ENCODE results near the gene TFR2. TPM values are rescaled to one million over a fixed set of nuclear protein-coding genes. Genes with fewer than 3 reads are reported as not detected.

TFR2 gene
- total RNA-seq, 1 donor from 2014 or later: 1.4 TPM

- DNase-seq: no peak
Measured at GRCh38 chr7:100585511-100586265, 55.7 kb downstream of the TFR2 start, which contains the start of gene LRCH4. Gene LRCH4, minus strand, starts transcription at chr7:100586129. Its CDS starts 29 bp downstream, at chr7:100586100.

DNA sequence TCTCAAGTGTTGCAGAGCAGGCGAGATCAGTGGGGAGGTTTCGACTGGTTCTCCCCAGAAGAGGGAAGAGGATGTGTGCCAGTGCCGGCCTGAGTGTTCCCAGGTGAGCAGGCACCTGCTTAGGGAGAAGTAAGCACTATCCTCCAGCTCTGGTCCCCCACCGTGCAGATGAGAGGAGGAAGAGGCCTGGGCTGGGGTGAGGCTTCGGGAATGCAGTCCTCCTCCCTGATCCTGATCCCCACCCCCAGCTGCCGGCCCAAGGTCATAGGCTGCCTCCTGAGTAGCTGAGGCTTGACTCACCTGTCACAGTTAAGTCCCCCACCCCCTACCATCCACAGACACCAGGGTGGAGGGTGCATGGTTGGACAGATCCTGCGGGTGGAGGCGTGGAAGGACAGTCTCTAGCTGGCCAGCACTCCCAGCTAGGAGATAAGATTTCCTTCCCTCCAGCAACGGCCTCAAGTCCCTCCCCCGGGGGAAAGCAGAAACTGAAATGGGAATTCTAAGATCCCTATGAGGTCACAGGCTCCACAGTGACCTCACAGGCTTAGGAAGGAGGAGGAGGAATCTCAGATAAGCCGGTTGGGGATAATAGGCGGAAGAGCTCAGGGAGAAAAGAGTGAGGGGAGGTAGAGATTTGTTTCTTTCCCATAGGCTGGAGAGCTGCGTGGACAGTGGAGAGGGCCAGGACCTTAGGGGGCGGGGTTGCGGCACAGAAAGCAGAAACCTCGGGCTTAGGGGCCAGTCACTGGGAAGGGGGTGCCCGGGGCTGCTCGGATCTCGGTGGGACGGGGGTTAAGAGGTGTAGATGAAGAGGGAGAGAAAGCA lies 56.5 kb downstream of the TFR2 start:
- no peak for DNase-seq

DNA sequence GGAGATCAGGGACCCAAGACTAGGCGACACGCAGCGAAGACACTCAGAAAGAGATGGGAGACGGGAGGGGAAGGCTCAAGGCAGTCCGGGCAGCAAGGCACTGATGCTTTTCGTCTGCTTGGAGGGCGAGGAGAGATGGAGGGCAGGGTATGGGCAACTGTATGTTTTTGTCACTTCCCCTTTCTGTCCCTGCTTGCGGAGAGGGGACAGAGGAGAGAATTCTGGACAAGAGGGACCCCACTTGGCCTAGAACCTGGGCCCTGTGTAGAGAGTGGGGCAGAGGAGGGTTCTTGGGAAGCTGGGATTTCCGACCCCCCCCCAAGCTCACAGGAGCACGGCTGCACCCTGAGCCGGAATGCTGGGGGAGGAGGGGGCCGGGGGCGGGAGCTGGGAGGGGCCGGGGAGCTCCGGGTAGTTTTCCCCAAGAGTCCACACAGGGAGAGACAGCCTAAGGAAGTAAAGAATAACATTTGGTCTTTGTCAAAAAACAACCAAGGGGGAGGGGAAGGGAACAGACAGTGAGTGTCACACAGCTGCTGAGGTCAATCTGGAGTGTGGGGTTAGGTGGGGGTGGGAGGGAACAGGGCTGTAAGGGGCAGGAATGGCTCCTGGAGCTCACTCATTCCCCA lies 57.2 kb downstream of the TFR2 start:
- peak; percentile 20 for DNase-seq

DNA sequence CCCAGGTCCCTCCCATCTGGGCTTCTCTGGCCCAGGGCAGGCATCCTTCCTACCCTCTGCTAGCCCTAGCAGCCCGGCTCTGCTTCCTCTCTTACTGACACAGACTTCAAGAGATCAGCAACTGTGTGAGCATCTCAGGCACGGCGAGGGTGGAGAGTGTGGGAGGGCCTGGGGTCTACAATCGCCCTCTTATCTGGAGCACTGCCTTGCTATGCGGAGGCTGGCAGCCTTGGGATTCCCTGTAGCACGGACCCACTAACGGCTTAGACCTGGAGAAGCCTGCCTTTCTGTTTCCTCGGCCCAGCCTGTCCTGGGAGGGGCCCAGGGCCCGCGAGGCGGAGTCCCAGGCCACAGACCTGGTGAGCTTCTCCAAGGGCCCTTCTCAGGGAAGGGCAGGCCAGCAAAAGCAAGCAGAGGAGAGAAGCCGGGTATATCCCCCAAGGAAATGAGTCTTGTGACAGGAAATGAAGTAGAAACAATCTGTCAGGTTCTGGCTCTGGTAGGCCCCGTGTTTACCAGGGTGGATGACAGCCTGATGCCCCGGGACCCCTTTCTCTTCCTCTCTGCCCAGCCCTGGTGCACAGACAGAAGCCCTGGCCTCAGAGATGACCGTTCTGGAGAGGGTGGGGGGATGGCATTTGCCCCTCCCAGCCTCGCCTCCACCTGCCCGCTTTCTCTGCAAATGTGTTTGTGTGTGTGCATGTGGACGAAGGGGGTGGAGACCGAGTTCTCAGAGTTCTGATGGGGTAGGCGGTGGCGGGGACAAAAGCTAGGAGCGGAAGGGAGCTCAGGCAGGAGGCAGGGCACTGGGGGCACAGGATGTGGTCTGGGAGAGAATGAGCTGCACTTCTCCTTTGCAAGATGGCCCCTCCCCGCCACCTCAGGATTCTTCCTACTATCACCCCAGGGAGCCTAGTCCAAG lies 58.0 kb downstream of the TFR2 start:
- DNase-seq: no peak

DNA sequence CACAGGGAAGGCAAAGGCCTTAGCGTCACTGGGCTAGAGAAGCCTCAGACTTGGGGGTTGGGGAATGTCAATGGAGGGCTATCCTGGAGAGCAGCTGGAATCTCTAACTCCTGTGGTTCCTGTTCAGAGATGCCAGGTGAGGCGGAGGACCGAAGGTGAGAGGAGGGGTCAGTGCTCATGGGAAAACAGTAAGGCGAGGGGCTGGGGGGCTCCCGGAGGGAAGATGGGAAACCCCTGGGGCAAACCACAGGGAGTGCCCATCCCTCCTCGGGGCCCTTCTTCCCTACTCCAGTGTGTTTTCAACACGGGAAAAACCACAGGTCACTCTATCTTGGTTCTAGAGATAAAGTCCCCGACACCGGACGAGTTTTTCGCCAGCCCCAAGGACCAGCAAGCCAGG lies 58.7 kb downstream of the TFR2 start:
- no peak for DNase-seq

- no peak for DNase-seq
Measured at GRCh38 chr7:100582041-100582579, 59.2 kb downstream of the TFR2 start.

- DNase-seq: no peak
Measured at GRCh38 chr7:100580466-100581283, 60.7 kb downstream of the TFR2 start.

DNA sequence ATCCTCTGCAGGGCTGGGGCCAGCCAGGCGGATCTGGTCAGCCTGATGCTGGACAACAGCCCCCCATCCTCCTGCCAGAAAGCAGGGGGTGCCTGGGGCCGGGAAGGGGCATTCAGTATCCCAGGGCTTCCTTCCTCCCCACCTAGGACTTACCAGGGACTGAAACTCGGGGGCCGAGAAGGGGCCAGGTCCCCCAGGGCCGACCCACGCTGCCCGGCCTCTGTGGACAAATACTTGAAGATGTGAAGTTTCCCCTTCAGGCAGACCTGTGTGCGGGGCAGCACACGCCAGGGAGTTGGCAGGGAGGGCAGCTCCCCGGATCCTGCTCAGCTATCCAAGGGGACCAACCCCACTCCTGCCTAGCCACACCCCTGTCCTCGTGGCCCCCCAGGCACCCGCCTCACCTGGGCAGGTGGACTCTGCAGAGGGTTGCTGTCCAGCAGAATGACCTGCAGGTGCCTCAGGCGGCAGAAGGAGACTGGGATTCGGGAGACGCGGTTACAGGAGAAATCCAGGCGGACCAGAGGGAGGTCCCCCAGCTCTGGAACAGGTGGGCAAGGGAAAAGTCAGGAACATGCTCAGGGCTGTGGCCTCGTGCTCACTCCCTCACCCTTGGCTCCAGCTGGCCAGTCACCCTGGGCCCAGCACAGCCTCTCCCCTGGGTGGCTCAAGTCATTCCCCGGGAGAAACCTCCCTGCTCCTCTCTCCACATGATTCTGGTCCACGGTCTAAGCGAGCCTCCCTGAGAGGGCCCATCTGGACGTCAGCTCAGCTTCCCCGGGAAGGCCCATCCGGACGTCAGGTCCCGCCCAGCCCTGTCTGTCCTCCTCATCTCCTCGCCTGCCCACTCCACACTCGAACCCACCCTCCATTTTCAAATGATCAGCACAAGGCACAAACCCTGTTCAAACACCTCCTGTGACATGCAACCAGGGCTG lies 62.8 kb downstream of the TFR2 start:
- no peak for DNase-seq

- no peak for DNase-seq
Measured at GRCh38 chr7:100577507-100577906, 63.8 kb downstream of the TFR2 start.

- no peak for DNase-seq
Measured at GRCh38 chr7:100577103-100577502, 64.2 kb downstream of the TFR2 start.

DNA sequence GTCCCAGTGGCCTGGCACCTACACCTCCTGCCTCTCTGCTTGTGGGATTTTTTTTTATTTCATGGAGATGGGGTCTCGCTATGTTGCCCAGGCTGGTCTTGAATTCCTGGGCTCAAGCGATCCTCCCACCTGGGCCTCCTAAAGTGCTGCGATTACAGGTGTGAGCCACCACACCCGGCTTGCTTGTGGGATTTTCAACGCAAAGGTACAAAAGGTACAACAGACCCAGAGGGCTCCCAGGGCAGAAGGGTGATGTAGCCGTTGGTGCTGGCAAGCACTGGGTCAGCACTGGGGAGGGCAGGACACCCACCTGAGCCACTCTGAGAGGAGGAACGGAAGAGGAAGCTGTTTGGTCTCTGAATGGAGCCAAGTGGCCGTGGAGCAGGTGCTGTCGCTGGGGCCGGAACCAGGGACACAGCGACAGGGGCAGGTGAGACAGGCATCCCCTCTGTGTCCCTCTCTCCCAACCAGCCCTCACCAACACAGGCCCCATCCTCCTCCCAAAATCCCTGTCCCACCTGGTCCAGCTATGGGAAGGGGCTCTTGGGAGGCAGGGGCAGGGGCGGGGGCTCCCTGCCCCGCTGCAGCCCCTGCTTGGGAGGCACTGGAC lies 64.9 kb downstream of the TFR2 start:
- DNase-seq: no peak

- DNase-seq: no peak
Measured at GRCh38 chr7:100575746-100576383, 65.5 kb downstream of the TFR2 start.

DNA sequence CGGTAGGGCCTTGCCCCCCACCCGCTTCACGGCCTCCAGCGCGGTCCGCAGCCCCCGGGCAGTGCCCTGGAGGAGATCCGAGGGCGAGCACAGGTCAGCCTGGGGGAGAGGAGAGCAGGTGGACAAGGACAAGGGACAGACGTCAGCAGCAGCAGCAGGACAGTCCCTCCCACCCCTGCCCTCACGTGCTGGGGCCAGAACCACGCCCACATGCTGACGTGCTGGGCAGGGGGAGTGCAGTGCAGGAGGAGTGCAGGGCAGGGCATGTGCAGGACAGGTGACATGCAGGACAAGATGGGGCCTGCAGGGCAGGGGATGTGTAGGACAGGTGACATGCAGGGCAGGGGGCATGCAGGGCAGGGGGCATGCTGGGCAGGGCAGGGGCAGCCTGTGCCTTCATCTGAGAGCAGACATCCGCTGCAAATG lies 66.1 kb downstream of the TFR2 start:
- no peak for DNase-seq

GRCh38 chr7:100574362-100575205 lies 66.8 kb downstream of the TFR2 start:
- DNase-seq: no peak

GRCh38 chr7:100573691-100574361 lies 67.5 kb downstream of the TFR2 start, which contains the start of gene SAP25:
Gene SAP25, minus strand, starts transcription at chr7:100573900. Its CDS starts 158 bp downstream, at chr7:100573742.
- DNase-seq: no peak

DNA sequence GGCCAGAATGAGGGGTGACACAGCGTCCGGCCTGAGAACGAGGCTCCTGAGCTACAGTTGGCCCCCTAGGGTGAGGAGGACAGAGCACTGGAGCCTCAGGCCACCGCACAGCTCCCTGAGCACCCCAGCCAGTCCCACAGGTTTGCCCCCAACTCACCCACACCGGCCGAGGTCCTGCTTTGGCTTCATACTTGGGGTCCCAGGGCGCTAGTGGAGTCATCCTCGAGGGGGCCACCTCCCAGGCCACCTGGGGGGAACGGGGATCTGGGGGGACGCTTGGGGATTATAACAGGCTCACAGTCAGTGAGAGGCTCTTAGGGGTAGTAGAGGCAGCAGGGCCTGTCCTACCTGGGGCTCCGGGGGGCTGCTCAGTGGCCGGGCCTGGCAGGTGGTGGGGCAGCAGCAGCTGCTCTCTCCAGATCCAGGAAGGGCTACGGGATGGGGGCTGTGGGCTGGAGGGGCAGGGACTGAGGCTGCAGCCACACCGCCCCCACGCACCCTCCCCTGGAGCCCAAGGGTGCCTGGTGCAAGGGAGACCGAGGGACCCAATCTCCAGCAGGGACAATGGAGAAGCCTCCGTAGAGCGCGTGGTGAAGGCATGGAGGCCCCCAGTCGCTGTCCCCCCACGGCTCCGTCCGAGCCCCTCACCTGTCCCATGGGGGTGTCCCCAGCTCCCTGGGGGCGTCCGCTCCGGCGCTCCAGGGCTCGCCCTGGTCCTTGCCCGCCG lies 68.2 kb downstream of the TFR2 start:
- no peak for DNase-seq

Measured in skin of body (tissue), 2 donors.